Esophagus (tissue), 2 donors: ENCODE results near the gene SCCPDH. TPM values are rescaled to one million over a fixed set of nuclear protein-coding genes. Genes with fewer than 3 reads are reported as not detected.

Source experiments
- H3K27ac ChIP-seq, 2 donors: one replicate each; pipeline ENCODE4 v1.5.1; 2013; ENCODE audit warnings: low read depth in 2 of 2, mild to moderate bottlenecking in 2 of 2, inconsistent platforms in 1 of 2, low read length in 1 of 2, moderate library complexity in 1 of 2
- H3K27me3 ChIP-seq, 2 donors: one replicate each; pipeline ENCODE4 v1.6.1; 2013; ENCODE audit warnings: low read length in 2 of 2, control low read depth in 1 of 2, mild to moderate bottlenecking in 1 of 2; ENCODE audit not compliant: insufficient read depth in 2 of 2, control insufficient read depth in 1 of 2
- H3K36me3 ChIP-seq, 2 donors: one replicate each; pipeline ENCODE4 v1.6.1; 2013; ENCODE audit warnings: low read length in 1 of 2; ENCODE audit not compliant: control insufficient read depth in 2 of 2, insufficient read depth in 2 of 2
- H3K4me1 ChIP-seq, 2 donors: one replicate each; pipeline ENCODE4 v1.6.1; 2013; ENCODE audit warnings: low read length in 1 of 2; ENCODE audit not compliant: control insufficient read depth in 2 of 2, insufficient read depth in 2 of 2
- H3K4me3 ChIP-seq, 2 donors: one replicate each; pipeline ENCODE4 v1.5.1; 2013; ENCODE audit warnings: low read length in 2 of 2, mild to moderate bottlenecking in 2 of 2, low read depth in 1 of 2, moderate library complexity in 1 of 2
- H3K9me3 ChIP-seq, 2 donors: one replicate each; pipeline ENCODE4 v1.6.1; 2013; ENCODE audit warnings: mild to moderate bottlenecking in 2 of 2, low read depth in 1 of 2, low read length in 1 of 2, moderate library complexity in 1 of 2; ENCODE audit not compliant: control insufficient read depth in 2 of 2, insufficient read depth in 1 of 2
- WGBS, 2 donors: extraction: QIAGEN DNeasy Blood & Tissue Kit; methylation state at CpG; one replicate each; pipeline ENCODE4 v1.1.7; 2013; 5-methylcytosine and 5-hydroxymethylcytosine counted together
- polyA plus RNA-seq, 2 donors: library from polyadenylated mRNA; stranded (reverse); fragments of 200-250 nt; gene quantifications; one replicate each; pipeline ENCODE4 v1.2.3, GENCODE V29; 2013
- donor health status: healthy with polysubstance abuse.
- donor health status: Bipolar disorder and iron deficiency.

Gene SCCPDH
- polyA plus RNA-seq, 2 donors, result 1.2 to 3.6 TPM

- Histone ChIP-seq H3K27ac (no peak overlapping the region), H3K9me3 (peaks cover 0 to 3% of the 10 kb centered on the region in 2 donors), H3K4me3 (no peak overlapping the region), H3K27me3 (no peaks in the 10 kb centered on the region), H3K4me1 (no peaks in the 10 kb centered on the region), H3K36me3 (no peaks in the 10 kb centered on the region)
- 88 to 93% methylated on average over 12 of the region's 12 CpGs for WGBS, 2 donors
These were observed 63.7 kb downstream of the SCCPDH start for GRCh38 chr1:246787781-246788513.

GRCh38 chr1:246788895-246789338, 64.7 kb downstream of the SCCPDH start:
- Histone ChIP-seq H3K9me3 (peaks cover 0 to 3% of the 10 kb centered on the region in 2 donors), H3K4me1 (no peaks in the 10 kb centered on the region), H3K36me3 (no peaks in the 10 kb centered on the region), H3K27ac (no peak overlapping the region), H3K27me3 (no peaks in the 10 kb centered on the region), H3K4me3 (peak overlapping the region; percentile 10 to 17)
- WGBS, 2 donors, result 5 to 8% methylated on average over 32 to 37 of the region's 37 CpGs

GRCh38 chr1:246789454-246790339, 65.5 kb downstream of the SCCPDH start:
- no peak overlapping the region for H3K27ac ChIP-seq
- H3K9me3 ChIP-seq, result peaks cover 0 to 3% of the 10 kb centered on the region in 2 donors
- 85 to 87% methylated on average over 25 of the region's 25 CpGs for WGBS, 2 donors
- no peak overlapping the region for H3K4me3 ChIP-seq
- no peaks in the 10 kb centered on the region for H3K27me3 ChIP-seq
- H3K4me1 ChIP-seq, result peaks cover 0 to 4% of the 10 kb centered on the region in 2 donors
- H3K36me3 ChIP-seq, result no peaks in the 10 kb centered on the region

GRCh38 chr1:246790364-246790763, 66.2 kb downstream of the SCCPDH start:
- WGBS, 2 donors, result 95% methylated on average over 7 of the region's 7 CpGs
- H3K27me3 ChIP-seq, result no peaks in the 10 kb centered on the region
- no peak overlapping the region for H3K4me3 ChIP-seq
- peaks cover 3 to 4% of the 10 kb centered on the region in 2 donors for H3K4me1 ChIP-seq
- no peaks in the 10 kb centered on the region for H3K36me3 ChIP-seq
- no peak overlapping the region for H3K27ac ChIP-seq
- peaks cover 0 to 4% of the 10 kb centered on the region in 2 donors for H3K9me3 ChIP-seq

- no peak overlapping the region for H3K27ac ChIP-seq
- H3K4me3 ChIP-seq, result no peak overlapping the region
- H3K4me1 ChIP-seq, result peaks cover 3 to 4% of the 10 kb centered on the region in 2 donors
- H3K27me3 ChIP-seq, result no peaks in the 10 kb centered on the region
- H3K36me3 ChIP-seq, result no peaks in the 10 kb centered on the region
- WGBS, 2 donors, result 94 to 95% methylated on average over 19 of the region's 19 CpGs
- H3K9me3 ChIP-seq, result peaks cover 0 to 1% of the 10 kb centered on the region in 2 donors
These were observed 66.6 kb downstream of the SCCPDH start for GRCh38 chr1:246790833-246791232.

GRCh38 chr1:246791303-246791918, 67.2 kb downstream of the SCCPDH start:
- peaks cover 0 to 1% of the 10 kb centered on the region in 2 donors for H3K9me3 ChIP-seq
- WGBS, 2 donors, result 85 to 88% methylated on average over 17 of the region's 17 CpGs
- no peaks in the 10 kb centered on the region for H3K36me3 ChIP-seq
- no peak overlapping the region for H3K27ac ChIP-seq
- H3K4me3 ChIP-seq, result no peak overlapping the region
- H3K27me3 ChIP-seq, result no peaks in the 10 kb centered on the region
- peaks cover 3 to 4% of the 10 kb centered on the region in 2 donors for H3K4me1 ChIP-seq

GRCh38 chr1:246792603-246793002, 68.4 kb downstream of the SCCPDH start:
- Histone ChIP-seq H3K4me3 (no peak overlapping the region), H3K27me3 (no peaks in the 10 kb centered on the region), H3K27ac (no peak overlapping the region), H3K4me1 (peaks cover 3 to 4% of the 10 kb centered on the region in 2 donors), H3K9me3 (peaks cover 0 to 1% of the 10 kb centered on the region in 2 donors), H3K36me3 (no peaks in the 10 kb centered on the region)
- WGBS, 2 donors, result 86 to 89% methylated on average over 25 of the region's 25 CpGs

GRCh38 chr1:246793356-246793896, 69.2 kb downstream of the SCCPDH start:
- Histone ChIP-seq H3K9me3 (peaks cover 0 to 1% of the 10 kb centered on the region in 2 donors), H3K36me3 (no peaks in the 10 kb centered on the region), H3K27ac (no peak overlapping the region), H3K27me3 (no peaks in the 10 kb centered on the region), H3K4me1 (peaks cover 3 to 4% of the 10 kb centered on the region in 2 donors), H3K4me3 (no peak overlapping the region)
- WGBS, 2 donors, result 35 to 38% methylated on average over 6 of the region's 6 CpGs
